ENCODE results near the gene LAYN.

GRCh38 chr11:111559800-111560464, 19.4 kb downstream of the LAYN start:
- TF ChIP-seq CTCF (conservative IDR thresholded peaks at IDR 0.05; ENCODE audit: low read depth, low read length) (no peak), EZH2 (IDR thresholded peaks at IDR 0.05; ENCODE audit: borderline replicate concordance, low read depth, low read length, poor library complexity, severe bottlenecking) (no peak)

All from A673 (cell line).